ENCODE data around the gene CDC14A.

Gene CDC14A

DNA sequence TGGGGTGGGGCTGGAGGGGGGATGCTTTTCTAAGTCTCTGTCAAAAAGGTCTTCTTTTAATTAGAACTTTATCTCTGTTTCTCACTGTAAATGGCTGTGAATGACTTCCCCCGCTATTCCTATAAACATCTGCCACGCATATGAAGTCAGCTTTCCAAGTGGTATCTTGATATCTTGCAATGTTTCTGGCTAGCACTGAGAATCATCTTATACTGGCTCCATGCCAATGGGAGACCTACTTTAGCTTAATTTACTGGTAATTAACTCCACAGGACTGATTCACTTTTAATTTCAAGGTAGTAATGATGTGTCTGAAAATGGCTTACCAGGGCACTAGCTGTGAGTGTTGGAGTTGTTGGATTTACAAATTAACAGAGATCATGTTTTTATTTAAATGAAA is 190.0 kb downstream of the CDC14A start:
- no peak for DNase-seq

DNA sequence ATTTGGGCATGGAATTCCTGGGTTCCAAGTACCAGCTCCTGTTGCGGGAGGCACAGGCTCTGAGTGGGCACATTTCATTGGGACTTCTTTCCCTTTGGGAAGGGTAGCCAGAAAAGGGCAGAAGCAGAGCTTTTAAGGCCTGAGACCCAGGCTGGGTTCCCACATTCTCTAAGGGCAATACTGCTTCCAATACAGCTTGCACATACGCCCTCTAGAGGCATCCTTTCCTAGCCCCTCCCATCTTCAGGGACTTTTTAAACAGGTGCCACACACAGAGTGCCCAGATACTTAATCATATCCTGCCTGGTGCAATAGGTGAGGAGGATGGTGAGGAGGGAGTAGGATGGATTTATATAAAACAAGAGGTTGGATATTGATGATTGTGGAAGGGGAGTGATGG is 191.3 kb downstream of the CDC14A start:
- DNase-seq = peak; percentile 37 to 65 (median 54)

DNA sequence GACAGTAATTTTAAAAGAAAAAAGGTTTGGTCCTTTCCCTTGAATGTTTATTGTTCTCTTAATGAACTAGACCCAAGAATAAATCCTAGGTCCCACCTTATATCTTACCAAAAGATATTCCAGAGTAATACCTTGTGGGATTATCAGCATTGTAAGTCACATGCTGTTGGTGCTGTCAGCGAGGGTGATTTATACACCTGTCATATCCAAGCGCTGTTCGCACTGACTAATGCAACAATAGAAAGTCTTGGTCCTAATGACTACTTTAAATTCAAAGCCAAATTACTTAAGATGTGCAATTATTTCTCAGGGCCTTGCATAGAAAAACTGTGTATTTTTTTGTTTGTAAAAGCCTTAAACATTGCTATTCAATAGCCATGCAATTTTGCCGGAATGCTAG is 192.5 kb downstream of the CDC14A start:
- DNase-seq = no peak

DNA sequence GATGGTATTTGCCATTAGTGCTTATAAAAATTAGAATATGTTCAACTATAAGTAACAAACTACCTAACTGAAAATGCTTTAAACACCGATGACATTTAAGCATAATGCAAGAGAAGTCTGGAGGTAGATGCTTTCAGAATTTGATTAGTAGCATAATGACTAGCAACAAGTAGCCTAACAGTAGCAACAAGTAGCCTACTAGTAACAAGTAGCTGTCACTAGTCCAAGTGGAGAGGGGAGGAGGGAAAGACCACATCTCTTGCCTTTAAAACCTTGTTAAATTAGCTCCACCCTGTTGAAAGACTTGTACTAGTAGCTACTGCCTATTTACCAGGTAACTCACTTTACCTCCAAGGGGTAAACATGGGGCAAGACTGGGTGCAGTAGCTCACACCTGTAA is 193.5 kb downstream of the CDC14A start:
- no peak for DNase-seq

DNA sequence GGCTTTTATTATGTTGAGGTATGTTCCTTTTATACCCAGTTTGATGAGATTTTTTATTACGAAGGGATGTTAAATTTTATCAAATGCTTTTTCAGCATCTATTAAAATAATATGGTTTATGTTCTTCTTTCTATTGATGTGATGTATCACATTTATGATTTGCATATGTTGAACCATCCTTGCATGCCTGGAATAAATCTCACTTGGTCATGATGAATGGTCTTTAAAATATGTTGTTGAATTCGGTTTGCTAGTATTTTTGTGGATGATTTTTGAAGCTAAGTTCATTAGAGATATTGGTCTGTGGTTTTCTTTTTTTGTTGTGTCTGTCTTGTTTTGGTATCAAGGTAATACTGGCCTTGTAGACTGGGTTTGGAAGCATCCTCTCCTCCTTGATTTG is 199.7 kb downstream of the CDC14A start:
- no peak for DNase-seq

DNA sequence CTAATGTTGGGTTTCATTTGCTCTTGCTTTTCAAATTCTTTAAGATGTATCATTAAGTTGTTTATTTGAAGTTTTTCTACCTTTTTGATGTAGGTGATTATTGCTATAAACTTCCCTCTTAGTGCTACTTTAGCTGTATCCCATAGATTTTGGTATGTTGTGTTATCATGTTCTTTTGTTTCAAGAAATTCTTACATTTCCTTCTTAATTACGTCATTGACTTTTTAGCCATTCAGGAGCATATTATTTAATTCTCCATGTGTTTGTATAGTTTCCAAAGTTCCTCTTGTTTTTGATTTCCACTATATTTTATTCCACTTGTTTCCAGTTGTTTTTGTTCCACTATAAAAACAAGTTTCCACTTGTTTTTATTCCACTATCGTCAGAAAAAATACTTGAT is 200.6 kb downstream of the CDC14A start:
- DNase-seq = no peak

DNA sequence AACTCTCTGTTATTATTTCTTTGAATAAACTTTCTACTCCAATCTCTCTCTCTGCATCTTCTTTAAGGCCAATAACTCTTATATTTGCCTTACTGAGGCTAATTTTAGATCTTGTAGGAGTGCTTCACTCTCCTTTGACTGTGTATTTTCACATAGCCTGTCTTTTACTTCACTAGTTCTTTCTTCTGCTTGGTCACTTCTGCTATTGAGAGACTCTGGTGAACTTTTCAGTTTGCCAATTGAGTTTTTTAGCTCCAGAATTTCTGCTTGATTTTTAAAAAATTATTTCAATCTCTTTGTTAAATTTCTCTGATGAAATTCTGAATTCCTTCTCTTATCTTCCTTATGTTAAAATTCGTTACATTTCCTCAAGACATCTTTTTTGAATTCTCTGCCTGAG is 203.9 kb downstream of the CDC14A start:
- DNase-seq = no peak

DNA sequence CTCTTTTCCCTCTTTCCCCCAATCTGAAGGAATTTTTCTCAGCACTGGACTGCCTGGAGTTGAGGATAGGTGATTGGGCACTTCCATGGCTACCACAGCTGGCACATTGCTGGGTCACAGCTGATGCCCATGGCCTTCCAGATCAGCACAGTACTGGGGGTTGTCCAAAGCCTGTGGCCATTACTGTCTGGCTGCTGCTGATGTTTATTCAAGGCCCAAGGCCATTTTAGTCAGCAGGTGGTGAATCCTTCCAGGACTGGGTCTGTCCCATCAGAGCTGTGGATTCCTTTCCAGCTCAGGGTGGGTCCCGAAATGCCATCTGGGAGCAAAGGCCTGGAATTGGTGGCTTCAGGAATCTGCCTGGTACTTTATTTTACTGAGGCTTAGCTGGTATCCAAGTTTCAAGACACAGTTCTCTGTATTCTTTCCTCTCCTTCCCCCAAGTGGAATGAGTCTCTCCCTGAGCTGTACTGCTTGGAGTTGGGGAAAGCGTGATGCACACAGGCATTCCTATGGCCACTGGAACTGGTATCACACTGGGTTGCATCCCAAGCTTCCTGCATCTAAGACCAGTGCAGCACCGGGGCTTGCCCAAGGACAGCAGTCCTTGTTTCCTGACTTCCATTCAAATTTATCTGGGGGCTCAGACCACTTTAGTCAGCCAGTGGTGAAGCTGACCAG is 204.8 kb downstream of the CDC14A start:
- DNase-seq = no peak

DNA sequence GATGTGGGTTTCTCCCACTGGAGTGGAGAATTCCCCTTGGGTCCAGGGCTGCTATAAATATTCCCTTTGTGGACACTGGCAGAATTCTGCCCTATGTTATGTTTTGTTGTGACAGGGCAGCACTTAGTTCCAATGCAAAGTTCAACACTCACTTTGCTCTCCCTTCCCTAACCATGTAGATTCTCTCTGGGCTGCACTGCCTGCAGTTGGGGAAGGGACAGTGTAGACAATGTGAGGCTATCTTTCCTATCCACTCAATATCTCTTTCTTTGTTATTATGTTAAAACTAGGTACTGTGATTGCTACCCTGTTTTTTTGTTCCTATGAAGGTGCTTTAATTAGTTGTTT is 205.3 kb downstream of the CDC14A start:
- no peak for DNase-seq

DNA sequence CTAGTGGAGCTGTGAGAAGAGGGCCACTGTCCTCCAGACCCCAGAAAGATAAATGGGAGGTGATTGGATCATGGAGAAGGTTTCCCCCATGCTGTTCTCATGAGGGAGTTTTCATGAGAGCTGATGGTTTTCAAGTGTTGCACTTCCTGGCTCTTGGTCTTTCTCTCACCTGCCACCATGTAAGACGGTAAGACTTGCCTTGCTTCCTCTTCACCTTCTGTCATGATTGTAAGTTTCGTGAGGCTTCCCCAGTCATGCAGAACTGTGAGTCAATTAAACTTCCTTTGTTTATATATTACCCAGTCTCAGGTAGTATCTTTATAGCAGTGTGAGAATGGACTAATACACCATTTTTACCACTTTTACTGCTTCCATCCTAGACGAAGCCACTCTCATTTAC is 213.2 kb downstream of the CDC14A start:
- no peak for DNase-seq

DNA sequence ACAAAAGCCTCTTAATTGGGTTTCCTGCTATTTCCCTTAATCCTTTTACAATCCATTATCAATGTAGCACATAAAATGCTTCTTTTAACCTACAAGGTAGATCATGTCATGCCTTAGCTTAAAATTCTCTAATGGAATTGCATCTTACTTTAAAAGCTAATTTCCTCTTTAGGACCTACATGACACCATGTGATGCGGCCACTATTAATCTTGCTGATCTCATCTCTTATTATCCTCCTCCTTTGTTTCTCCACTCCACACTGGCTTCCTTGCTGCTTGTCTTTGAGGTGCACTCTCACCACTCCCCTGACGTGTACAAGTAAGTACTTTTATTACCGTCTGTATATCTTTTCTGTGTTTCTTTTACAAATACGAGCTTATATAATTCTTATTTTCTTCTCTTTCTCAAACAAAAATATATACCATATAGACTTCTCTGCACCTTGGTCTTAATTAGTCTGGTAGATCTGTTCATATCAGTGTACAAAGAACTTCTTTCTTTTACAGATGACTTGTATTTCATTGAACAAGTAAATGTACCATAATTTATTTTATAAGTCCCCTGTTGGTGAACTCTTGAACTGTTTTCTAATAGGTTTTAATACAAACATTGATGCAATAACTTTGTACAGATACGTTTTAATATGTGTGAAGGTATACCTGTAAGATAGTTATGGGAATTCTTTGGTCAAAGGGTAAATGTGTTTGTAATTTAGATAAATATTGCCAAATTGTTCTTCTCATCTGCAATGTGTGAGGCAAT is 213.8 kb downstream of the CDC14A start:
- no peak for DNase-seq

DNA sequence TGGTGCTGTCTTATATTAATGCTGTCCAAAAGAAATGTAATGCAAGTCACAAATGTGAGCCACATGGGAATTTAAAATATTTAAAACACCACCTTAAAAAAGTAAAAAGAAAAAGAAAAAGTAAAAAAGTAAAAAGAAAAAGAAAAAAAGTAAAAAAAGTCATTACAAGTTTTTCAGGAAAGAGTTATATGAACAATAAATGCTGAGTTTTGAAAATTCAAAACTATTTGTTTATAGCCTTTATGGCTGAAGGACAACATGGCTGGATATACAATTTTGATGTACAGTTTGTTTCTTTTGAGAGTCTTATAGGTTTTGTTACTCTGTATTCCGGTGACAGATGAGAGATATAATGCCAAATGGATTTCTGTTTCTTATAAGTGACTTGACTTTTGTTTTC is 214.8 kb downstream of the CDC14A start:
- no peak for DNase-seq
